Fibroblast of skin of left quadriceps (primary cell): ENCODE measurements around the gene CEACAM20.
"Not testable (repeated sequence)": the region's sequence is repeated elsewhere in the genome, so short reads cannot be mapped to it uniquely, and the experiment has no call there.

Experiments used
- DNase-seq, 2 experiments: peaks; one replicate each; pipeline ENCODE4 v3.0.0-alpha.2; 2013; ENCODE audit warnings: low read depth in 2 of 2

The CEACAM20 gene

DNA sequence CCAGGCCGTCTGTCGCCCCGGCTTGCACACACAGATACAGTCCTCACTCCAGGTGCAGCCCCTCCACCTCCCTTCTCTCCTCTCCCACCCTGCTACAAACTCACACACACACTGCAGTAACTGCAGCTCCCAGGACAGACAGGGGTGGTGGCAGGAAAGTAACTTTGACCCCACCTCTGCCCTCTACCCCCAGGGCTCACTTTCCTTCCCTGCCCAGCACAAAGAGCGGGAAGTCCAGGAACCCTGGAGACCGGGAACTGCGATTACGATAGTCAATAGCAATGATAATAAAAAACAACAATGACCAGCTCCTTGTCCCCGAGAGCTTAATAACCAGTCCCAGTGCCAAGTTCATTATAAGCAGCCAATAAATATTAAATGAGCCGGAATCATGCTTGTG lies at the start of gene CEACAM20:
Gene CEACAM20, minus strand, starts transcription at position 140 of the 400 bp plus-strand sequence. CDS start 166 bp downstream, outside the sequence.
- no peak for DNase-seq

DNA sequence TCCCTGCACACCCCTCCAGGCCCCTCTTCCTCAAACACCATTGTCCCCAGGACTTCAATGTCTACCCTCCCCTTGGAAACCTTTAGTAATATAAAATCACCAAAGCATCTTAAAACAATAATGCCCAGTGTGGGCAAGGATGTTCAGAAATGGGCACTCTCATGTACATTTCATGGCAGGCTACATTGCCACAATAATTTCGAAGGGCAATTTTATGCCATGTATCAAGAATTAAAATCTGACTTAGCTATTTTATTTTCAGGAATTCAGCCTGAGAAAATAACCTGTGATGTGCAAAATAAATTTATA lies 48.0 kb upstream of the CEACAM20 start:
- DNase-seq: no peak

DNA sequence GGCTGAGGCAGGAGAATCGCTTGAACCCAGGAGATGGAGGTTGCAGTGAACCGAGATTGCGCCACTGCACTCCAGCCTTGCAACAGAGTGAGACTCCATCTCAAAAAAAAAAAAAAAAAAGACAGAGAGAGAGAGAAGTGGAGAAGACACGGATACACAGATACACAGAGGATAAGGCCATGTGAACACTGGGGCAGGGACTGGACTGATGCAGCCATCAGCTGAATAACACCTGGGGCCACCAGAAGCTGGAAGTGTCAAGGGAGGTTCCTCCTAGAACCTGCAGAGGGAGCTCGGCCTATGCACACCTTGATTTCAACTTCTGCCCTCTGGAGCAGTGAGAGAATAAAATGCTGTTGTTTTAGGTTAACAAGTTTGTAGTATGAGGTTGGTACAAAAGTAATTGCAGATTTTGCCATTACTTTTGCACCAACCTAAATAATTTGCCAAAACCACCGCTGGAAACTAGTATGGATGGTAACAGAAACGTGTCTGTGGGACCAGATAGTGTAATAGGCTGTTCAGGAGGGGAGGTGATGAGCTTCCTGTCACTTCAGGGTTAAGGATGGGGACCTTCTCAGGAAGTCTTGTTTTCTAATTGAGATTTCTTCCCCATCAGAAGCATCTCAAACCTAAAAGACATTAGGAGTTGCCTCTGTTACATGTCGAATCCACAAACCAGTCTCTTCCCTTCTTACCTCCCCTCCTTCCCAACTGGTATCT lies 47.5 kb upstream of the CEACAM20 start:
- DNase-seq: peak in 1 of 2 experiments; percentile 17

DNA sequence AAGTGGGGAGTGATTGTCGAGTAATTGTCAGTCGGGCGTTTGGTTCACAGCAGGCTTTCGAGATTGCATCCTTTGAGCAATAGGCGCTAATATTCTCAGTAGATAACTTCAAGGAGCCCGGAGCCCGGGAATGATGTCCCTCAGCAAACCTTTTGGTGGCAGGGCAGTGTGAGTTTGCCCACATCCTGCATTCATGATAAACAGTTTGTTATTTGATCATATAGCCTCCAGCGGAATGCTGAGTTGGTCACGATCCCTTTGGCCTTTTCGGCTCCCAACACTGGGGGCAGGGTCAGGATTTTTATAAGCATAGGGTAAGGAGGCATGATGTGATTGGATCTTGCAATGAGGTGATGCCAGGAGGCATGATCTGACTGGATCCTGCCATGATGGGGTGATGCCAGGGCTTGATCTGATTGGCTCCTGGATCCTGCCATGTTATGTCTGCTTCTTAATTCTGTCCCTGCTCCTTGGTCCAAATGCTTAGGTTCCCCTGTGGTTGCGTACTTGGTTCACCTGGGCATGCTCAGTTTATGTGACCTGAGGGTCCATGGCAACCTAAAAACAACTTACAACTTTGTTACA lies 45.7 kb upstream of the CEACAM20 start:
- no peak for DNase-seq

DNA sequence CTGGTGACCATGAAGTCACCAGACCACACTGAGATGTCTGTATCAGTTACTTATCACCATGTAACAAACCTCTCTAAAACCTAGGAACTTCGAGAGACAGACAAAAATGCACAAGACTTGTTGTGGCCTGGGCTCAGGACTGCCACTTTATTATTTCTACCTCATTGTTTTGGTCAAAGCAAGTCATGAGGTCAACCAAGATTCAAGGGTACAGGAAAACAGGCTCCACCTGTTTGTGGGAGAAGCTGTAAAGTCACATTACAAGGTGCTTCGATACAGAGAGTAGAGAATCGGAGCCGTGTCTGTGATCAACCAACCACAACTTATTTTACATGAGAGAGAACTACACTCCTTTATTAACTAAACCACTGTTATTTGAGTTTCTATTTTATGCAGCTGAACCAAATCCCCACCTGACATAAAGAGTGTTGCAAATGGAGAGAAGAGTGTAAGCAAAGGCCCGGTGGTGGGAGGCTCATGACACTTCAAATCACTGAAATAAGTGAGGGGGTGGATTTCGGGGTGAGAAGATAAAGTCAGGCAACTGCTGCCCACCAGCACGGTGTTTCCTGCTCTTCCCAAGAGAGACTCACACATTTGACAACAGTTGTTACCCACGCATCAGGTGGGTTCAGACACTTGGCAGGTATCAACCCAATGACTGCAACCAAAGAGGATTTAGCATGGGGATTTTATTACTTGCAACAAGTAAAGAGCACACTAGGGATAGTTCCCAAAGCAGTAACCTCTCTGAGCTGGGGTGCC lies 44.9 kb upstream of the CEACAM20 start:
- DNase-seq: no peak

DNA sequence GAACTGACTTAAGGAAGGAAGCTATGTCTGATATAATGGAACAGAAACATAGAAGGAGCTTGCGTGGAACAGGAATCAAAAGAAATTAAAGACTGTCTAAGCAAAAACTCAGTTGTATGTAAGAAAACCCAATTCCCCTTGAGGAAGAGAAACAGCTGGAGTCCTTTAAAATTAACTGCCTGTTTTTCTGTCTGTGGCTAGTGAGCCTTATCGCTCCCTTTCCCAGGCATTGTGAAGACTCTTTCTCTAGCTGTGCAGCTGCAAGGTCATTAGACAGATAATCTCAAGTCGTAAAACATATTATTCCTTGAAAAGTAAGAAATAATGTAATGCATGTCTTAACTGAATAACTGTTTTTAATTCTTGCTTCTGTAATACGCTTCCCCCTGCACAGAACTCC lies 44.2 kb upstream of the CEACAM20 start:
- no peak for DNase-seq

DNA sequence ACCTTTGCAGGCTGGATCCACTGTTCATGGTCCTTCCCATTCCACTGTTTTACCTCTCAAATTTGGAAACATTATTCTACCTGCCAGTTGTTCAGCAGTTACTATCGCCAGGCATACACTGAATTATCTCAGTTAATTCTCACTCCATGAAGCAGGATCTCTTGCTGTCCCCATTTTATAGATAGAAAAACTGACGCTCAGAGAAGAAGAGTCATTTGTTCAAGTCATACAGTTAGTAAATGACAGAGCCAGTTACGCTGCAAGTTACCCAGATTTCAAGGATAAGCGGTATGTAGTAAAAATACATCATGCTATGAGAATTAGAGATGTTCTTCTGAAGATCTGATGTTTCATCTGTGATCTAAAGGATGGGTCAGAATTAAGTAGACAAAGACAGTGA lies 43.7 kb upstream of the CEACAM20 start:
- DNase-seq: no peak

DNA sequence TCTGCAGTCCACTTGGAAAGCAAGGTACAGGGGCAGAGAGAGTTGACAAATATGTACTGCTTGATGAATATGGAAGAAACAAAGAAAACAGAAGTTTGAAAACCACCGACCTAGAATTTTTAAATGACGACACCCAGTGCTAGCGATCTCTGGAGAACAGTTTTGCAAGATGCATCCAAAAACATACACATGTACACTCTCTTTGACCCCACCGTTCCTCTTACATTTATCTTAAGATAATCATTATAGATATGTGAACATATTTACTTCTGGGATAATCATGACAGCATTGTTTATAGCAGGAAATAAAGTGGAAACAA lies 43.1 kb upstream of the CEACAM20 start:
- DNase-seq: no peak

DNA sequence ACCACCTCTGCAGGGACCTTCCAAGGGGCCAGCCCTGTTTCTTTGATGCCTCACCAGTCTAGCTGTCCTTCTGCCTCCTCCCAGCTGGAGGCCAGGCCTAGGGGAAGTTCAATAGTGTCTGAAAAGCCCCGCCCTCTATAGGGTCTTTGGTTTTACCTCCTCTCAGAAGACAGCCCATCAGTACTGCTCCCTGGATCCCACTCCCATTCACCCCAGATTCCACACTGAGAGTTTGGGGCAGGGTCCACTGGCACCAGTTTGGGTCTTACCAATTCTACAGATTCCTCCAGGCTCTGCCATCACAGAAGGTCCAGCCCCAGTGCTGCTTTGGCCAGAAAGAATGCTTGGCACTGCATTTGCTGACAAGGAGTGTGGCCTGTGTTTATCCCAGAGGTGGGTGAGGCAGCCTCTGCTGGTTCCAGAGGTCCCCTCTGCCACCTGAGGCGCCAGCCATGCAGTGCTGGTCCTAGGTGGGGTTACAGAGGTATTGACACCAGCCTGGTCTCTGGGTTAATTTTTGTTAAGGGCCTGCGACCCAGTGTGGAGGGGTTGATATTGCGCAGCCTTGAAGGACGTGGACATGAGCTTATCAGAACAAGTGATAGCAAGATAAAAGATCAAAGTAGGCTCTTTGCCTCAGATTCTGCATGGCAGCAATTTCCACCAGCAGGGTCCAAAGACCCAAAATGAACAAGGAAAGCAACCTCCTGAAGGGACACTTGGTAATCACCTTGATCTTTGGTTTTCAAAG lies 42.5 kb upstream of the CEACAM20 start:
- DNase-seq: no peak

DNA sequence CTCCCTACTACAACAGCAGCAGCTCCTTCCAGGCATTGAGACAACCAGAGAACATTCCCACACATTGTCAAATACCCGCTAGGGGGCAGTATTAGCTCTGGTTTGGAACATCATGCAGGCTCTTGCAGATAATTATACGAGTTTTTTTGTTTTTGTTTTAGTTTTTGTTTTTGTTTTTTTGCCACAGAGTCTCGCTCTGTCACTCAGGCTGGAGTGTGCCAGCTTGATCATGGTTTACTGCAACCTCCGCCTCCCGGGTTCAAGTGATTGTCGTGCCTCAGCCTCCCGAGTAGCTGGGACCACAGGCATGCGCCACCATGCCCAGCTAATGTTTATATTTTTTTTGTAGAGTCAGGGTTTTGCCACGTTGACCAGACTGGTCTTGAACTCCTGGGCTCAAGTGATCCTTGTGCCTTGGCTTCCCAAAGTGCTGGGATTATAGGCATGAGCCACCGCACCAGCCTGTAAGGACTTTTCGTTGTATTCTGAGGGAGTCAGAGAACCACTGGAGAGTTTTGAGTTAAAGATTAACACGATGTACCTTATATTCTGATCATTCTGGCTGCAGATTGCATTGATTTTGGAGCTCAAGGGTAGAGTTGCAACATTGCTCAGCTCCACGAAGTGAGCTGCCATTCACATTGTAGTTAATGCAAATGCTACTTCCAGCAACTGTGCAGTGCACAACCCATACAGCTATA lies 41.7 kb upstream of the CEACAM20 start:
- peak; percentile 62 to 66 for DNase-seq

DNA sequence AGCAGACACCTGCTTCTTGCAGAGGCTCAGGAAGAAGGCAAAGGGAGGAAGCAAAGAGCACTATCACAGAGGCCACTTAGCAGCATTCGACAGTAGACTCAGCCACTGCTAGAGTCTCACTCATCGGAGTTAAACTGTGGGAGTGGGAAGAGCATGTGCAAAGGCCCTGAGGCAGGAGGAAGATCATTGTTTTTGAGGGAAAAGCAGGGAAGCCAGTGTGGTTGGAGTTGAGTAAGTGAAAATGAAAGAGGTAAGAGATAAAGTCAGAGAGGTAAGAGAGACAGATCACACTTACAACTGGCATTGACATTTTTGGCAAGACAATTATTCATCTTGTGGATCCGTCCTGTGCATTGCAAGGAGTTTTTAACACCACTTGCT lies 41.1 kb upstream of the CEACAM20 start:
- no peak for DNase-seq

DNA sequence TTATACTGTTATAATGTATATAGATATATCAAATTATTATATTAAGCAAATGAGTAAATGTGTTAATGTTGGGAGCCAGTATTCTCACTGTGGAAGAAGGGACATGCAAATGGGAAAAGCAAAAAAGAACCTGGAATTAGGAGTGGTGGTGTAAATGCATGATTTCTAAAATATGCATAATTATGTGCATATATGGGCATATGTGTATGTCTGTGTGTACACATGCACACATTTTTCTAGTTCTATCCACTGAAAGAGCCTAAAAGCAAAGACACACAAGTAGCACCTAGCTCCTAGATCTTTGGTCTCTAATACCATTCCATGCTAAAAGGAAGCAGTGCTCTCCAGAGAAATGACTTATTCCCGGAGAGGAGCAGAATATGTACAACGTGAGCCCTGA lies 38.3 kb upstream of the CEACAM20 start:
- DNase-seq: no peak

DNA sequence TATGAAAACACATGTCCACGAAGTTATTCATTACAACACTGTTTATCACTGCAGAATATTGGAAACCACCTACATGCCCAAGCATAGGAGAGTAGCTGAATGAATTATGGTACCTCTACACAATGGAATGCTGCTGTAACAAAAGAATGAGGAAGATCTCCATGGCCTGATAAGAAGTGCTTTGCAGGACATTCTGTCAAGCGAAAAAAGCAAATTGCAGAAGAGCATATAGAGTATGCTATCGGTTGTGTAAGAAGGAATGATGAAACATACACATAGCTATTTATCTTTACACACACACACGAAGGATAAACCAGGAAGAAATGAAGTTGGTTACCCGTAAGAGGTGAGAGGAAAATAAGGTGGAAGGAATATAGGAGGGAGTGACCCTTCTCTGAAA lies 37.5 kb upstream of the CEACAM20 start:
- no peak for DNase-seq

DNA sequence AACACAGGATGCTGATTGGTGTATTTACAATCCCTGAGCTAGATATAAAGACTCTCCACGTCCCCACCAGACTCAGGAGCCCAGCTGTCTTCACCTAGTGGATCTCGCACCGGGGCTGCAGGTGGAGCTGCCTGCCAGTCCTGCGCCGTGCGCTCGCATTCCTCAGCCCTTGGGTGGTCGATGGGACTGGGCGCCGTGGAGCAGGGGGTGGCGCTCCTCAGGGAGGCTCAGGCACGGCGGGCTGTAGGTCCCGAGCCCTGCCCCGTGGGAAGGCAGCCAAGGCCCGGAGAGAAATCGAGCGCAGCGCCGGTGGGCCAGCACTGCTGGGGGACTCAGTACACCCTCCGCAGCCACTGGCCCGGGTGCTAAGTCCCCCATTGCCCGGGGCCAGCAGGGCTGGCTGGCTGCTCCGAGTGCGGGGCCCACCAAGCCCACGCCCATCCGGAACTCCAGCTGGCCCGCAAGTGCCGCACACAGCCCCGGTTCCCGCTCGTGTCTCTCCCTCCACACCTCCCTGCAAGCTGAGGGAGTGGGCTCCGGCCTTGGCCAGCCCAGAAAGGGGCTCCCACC lies 33.7 kb upstream of the CEACAM20 start:
- DNase-seq: not testable (repeated sequence)

DNA sequence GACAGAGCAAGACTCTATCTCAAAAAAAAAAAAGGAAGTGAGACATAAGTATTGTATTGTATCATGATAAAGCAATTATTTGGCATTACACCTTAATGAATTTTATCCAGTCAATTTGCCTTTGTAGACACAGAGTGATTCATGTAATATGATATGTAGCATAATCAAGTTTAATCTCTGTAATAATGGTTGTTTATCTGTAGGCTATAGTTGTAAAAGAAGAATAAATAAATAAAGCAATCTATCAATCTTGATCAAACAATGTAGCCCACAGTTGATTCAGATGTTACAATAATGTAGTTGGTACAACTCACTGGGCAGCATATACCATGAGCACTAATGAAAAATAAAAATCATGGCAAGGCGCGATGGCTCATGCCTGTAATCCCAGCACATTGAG lies 28.5 kb upstream of the CEACAM20 start:
- no peak for DNase-seq

DNA sequence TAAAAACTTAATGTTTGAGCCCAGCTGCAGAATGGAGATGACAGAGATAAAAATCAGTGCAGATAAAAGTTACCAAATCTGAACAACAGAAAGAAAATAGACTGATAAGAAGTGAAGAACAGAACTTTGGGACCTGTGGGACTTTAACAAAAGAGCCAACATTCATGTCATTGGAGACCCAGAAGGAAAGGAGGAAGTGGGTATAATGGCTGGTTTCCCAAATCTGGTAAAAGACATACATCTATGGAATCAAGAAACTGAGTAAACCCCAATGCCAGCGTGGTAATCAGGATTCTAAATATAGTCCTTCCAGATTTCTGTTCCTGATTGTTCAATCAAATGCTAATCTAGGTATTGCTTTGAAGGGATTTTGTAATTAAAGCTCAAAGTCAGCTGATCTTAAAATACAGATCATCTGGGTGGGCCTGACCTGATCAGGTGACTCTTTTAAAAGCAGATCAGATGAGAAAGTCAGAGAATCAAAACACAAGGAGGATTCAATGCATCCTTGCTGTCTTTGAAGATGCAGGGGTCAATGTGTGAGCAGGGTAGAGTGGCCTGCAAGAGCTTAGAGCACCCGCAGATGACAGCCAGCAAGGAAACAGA lies 25.3 kb upstream of the CEACAM20 start:
- no peak for DNase-seq

DNA sequence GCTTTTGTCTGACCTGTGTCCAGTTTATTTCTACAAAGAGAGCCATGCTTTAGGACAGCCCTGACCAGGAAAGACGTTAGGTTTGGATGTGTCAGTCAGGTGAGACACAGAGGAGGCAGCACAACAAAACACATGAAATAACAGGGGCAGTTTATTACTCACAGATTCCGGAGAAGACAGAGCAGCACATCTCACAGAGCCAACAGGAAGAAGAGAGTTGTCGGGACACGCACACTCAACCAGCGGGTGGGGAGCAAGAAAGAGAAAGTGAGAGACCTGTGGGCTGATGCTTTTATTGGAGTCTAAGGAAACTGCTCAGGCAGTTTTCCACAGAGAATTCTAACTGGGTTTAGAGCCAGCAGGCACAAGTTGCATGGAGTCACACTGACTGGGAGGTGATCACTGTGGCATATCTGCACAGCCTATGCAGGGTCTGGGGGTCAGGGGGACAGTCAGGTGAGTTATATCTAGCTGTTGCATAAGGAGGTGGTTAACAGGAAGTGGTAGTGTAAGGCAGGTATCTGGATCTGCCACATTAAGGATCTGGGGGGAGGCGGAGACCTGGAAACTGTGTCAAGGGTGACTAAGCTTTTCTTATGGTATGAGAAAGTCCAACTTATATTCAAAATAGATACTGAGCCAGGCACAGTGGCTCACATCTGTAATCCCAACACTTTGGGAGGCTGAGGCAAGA lies 24.1 kb upstream of the CEACAM20 start:
- no peak for DNase-seq

DNA sequence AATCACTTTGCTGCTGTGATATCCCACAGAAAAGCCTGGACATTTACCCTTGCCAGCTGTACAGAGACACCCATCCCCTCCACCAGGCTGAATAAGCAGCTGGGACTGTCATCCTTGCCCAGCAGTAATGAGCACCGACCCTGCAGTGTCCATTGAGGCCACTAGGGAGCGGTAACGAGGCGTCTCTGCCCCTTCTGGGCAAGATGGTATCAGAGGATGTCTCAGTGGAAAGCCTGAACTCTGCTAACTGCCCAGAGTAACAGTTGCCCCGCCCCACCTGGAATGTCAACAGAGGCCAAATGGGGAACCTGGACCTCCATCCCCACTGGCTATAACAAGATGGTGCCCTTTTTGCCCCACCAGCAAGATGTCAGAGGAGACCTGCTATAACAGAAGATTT lies 22.8 kb upstream of the CEACAM20 start:
- DNase-seq: no peak

DNA sequence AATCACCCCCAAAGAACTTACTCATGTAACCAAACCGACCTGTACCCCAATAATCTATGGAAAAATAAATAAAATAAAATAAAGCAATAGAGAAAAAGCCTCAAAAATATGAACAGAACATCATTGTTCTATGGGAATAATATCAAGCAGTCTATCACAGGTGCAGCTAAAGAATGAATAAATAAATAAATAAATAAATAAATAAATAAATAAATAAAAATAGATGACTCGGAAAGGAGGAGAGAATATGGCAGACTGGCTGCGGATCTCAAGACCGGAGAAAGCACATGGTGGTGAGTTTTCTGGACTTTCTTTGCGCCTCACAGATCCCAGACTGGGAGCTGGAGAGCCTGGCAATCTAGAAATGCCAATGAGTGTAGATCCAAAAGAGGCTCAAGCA lies 22.4 kb upstream of the CEACAM20 start:
- no peak for DNase-seq

DNA sequence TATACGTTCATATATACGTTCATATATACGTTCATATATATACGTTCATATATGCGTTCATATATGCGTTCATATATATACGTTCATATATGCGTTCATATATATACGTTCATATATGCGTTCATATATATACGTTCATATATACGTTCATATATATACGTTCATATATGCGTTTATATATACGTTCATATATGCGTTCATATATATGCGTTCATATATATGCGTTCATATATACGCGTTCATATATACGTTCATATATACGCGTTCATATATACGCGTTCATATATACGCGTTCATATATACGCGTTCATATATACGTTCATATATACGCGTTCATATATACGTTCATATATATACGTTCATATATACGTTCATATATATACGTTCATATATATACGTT lies 21.5 kb upstream of the CEACAM20 start:
- DNase-seq: not testable (repeated sequence)

DNA sequence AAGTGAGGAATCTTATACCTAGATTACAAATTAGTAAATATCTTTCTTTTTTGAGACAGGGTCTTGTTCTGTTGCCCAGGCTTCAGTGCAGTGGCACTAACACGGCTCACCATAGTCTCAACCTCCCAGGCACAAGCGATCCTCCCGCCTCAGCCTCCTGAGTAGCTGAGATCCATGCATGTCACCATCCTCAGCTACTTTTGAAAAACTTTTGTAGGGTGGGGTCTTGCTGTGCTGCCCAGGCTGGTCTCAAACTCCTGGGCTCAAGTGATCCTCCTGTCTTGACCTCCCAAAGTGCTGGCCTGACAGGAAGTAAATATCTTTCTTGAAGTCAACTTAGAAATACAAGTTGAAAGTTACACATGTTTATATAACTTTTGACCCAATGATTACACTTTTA lies 20.0 kb upstream of the CEACAM20 start:
- DNase-seq: no peak
